Right lobe of liver (tissue), 6 donors: ENCODE data around the gene DIABLO. TPM values are rescaled to one million over a fixed set of nuclear protein-coding genes. Genes with fewer than 3 reads are reported as not detected.
"Not testable (repeated sequence)": the region's sequence is repeated elsewhere in the genome, so short reads cannot be mapped to it uniquely, and the experiment has no call there.

Experiments
- ATAC-seq, 4 donors: fragments of 200-7000 bp; cut with Tn5 transposase; one replicate each; pipeline ENCODE4 v1.9.1; 2020; ENCODE audit warnings: mild to moderate bottlenecking in 4 of 4, moderate library complexity in 4 of 4
- DNase-seq, 3 donors: peaks; one replicate each; pipeline ENCODE4 v3.0.0-alpha.2; 2020
- H3K27ac ChIP-seq, 3 donors: fragments of 200-600 bp; one replicate each; pipeline ENCODE4 v1.8.0; 2022
- H3K27me3 ChIP-seq, 2 donors: fragments of 200-600 bp; one replicate each; pipeline ENCODE4 v1.8.0; 2022
- H3K36me3 ChIP-seq, 4 donors: fragments of 200-600 bp; sonication (generic) in 1 of 4; one replicate each; pipeline versions ENCODE4 v1.5.1 to v1.8.0; 2017 to 2022; ENCODE audit warnings: control low read depth in 1 of 4
- H3K4me1 ChIP-seq, 4 donors: fragments of 200-600 bp; sonication (generic) in 1 of 4; one replicate each; pipeline versions ENCODE4 v1.5.1 to v1.8.0; 2017 to 2022; ENCODE audit warnings: control low read depth in 1 of 4
- H3K4me3 ChIP-seq, 3 donors: fragments of 200-600 bp; one replicate each; pipeline ENCODE4 v1.8.0; 2022
- H3K9me3 ChIP-seq, 4 donors: fragments of 200-600 bp; sonication (generic) in 1 of 4; one replicate each; pipeline versions ENCODE4 v1.5.1 to v1.8.0; 2017 to 2022; ENCODE audit warnings: control low read depth in 1 of 4
- CTCF ChIP-seq, 4 donors: fragments of 200-600 bp in 3 of 4; fragments of 450-650 bp in 1 of 4; IDR thresholded peaks; one replicate each; pipeline versions ENCODE4 v1.5.1 to v1.8.0; 2016 to 2022; ENCODE audit warnings: antibody characterized with exemption in 4 of 4, mild to moderate bottlenecking in 2 of 4
- POLR2A ChIP-seq: fragments of 450-650 bp; IDR thresholded peaks from one replicate; pipeline ENCODE4 v1.6.1; 2017; ENCODE audit warnings: antibody characterized with exemption, mild to moderate bottlenecking
- WGBS: methylation state at CpG from one replicate; pipeline ENCODE4 v1.1.6; 2018; ENCODE audit warnings: low coverage, low lambda C conversion rate; ENCODE audit not compliant: insufficient coverage; ENCODE audit errors: missing lambda C conversion rate; 5-methylcytosine and 5-hydroxymethylcytosine counted together
- intact Hi-C, 2 donors: fragments of 100-400 bp; cut with DNase I; formaldehyde crosslinking; loops; one replicate each; pipeline versions ENCODE4 v1.11.2 to v1.14.1; 2022
- total RNA-seq, 6 experiments: library from RNA; depleted of rRNA in 2 of 6; stranded (reverse); fragments of >200 nt in 2 of 6; fragmentation: NEBNext Ultra II Directional in 3 of 6; extraction: Animal tissue kit (Norgen Biotek cat#: 25700) in 3 of 6; gene quantifications; one replicate each; pipeline versions ENCODE4 v1.1.0 to v1.2.4, GENCODE V29; 2016 to 2023
- donor health status: DM: no; HTN: yes; CAD: no.
- donor health status: DM: no; HTN: no; CAD: no.
- donor health status: DM: no; HTN: no; CAD: no.
- donor health status: DM: no; HTN: yes; CAD: no.
- donor health status: DM: no; HTN: yes; CAD: no.

The DIABLO gene
- total RNA-seq, 6 experiments from 2014 or later = 21.0 to 41.0 (median 24.1) TPM

DNA sequence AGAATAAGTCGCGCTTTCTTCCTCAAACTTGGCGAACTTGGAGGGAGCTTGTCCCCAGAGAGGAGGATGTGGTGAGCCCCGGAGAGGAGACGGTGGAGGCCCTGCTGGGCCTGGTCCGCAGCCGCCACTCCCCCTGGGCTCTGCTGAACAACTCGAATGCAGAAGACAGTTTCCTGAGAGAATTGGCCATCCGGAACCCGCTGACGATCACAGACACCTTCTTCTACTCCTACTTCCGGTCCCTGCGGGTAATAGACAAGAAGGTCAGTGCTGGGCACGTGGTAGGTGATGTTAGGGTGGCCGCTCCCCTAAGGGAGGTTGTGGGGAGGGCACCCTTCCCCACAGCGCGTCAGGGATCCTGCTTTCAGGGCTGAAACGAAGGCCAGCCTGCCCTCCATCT, 41.3 kb downstream of the DIABLO start:
- DNase-seq (no peak), ATAC-seq (no peak)
- no peaks in the 10 kb centered on the region for H3K36me3 ChIP-seq
- TF ChIP-seq POLR2A = no peak
- no peak for TF ChIP-seq CTCF (IDR thresholded peaks at IDR 0.05)
- H3K9me3 ChIP-seq = no peaks in the 10 kb centered on the region
- H3K4me3 ChIP-seq = no peak overlapping the region
- H3K27me3 ChIP-seq = no peaks in the 10 kb centered on the region
- intact Hi-C loops = no loop called here
- H3K4me1 ChIP-seq = peaks cover 0 to 19% (median 0%) of the 10 kb centered on the region in 4 donors
- no peak overlapping the region for H3K27ac ChIP-seq
- 67% methylated on average over 4 of the region's 18 CpGs for WGBS

DNA sequence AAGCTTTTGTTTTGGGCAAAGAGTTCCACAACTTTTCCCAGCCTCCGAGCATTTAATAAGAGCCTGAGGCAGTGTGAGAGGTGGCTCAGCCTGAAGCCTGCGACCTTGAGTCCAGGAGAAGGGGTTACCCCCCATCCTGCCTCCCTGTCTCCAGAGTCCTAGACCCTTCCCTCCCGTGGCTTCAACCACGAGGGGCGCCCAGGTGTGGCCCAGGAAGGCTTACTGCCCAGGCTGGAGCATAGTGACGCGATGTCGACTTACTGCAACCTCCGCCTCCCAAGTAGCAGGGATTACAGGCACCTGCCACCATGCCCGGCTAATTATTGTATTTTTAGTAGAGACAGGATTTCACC, 42.3 kb downstream of the DIABLO start:
- DNase-seq (no peak), ATAC-seq (no peak)
- no peak for TF ChIP-seq POLR2A
- no peak for TF ChIP-seq CTCF (IDR thresholded peaks at IDR 0.05)
- WGBS = no CpG with 5 or more reads among the region's 10 CpGs
- H3K36me3 ChIP-seq = no peaks in the 10 kb centered on the region
- H3K27me3 ChIP-seq = no peaks in the 10 kb centered on the region
- H3K4me1 ChIP-seq = peaks cover 0 to 19% (median 0%) of the 10 kb centered on the region in 4 donors
- H3K9me3 ChIP-seq = no peaks in the 10 kb centered on the region
- peak overlapping the region in 1 of 3 donors; percentile 57 for H3K4me3 ChIP-seq
- H3K27ac ChIP-seq = no peak overlapping the region
- intact Hi-C loops = no loop called here

GRCh38 chr12:122182887-122183587, 42.8 kb downstream of the DIABLO start, which contains the start of gene LRRC43:
Gene LRRC43, plus strand, starts transcription at chr12:122183123. Its CDS starts 22 bp downstream, at chr12:122183145.
- no peak for TF ChIP-seq CTCF (IDR thresholded peaks at IDR 0.05)
- TF ChIP-seq POLR2A = no peak
- Histone ChIP-seq H3K9me3 (no peaks in the 10 kb centered on the region), H3K4me1 (peaks cover 0 to 19% (median 0%) of the 10 kb centered on the region in 4 donors), H3K36me3 (no peaks in the 10 kb centered on the region), H3K27ac (no peak within 1 kb of the TSS), H3K27me3 (no peaks in the 10 kb centered on the region), H3K4me3 (peak within 1 kb of the TSS; percentile 33 to 57 (median 37))
- ATAC-seq = peak; percentile 53 to 68 (median 60)
- WGBS = 8% methylated on average over 2 of the region's 63 CpGs
- intact Hi-C loops = no loop called here
- peak in 1 of 3 donors; percentile 45 for DNase-seq

- H3K27me3 ChIP-seq, H3K4me1 ChIP-seq, H3K36me3 ChIP-seq, DNase-seq, ATAC-seq, intact Hi-C loops, H3K27ac ChIP-seq, H3K9me3 ChIP-seq, H3K4me3 ChIP-seq: not testable (repeated sequence)
- WGBS = 88% methylated on average over 3 of the region's 4 CpGs
Measured at GRCh38 chr12:122176473-122176872, 49.4 kb downstream of the DIABLO start.

- H3K4me1 ChIP-seq = peaks cover 0 to 5% (median 0%) of the 10 kb centered on the region in 4 donors
- H3K27me3 ChIP-seq = no peaks in the 10 kb centered on the region
- H3K36me3 ChIP-seq = no peaks in the 10 kb centered on the region
- DNase-seq = no peak
- 97% methylated on average over 6 of the region's 17 CpGs for WGBS
- intact Hi-C loops = no loop called here
- no peak for TF ChIP-seq POLR2A
- no peak for TF ChIP-seq CTCF (IDR thresholded peaks at IDR 0.05)
- no peak within 1 kb of the TSS for H3K4me3 ChIP-seq
- H3K9me3 ChIP-seq = no peaks in the 10 kb centered on the region
- ATAC-seq = no peak
- H3K27ac ChIP-seq = no peak within 1 kb of the TSS
Measured at GRCh38 chr12:122174155-122174845, 51.6 kb downstream of the DIABLO start, which contains the start of gene IL31. Gene IL31, minus strand, starts transcription at chr12:122174221. Its CDS starts 49 bp downstream, at chr12:122174172.
